Stomach (tissue), 4 donors: ENCODE results near the gene BMPR1B.

ENCODE experiments used
- CTCF ChIP-seq, 7 experiments: fragments of 450-650 bp in 4 of 7; fragments of 200-600 bp in 3 of 7; sonication (generic) in 3 of 7; IDR thresholded peaks; one replicate each; pipeline ENCODE4 v1.5.1; 2016 to 2019; ENCODE audit warnings: antibody characterized with exemption in 7 of 7, control low read depth in 2 of 7, mild to moderate bottlenecking in 1 of 7
- POLR2A ChIP-seq, 4 donors: fragments of 450-650 bp; IDR thresholded peaks; one replicate each; pipeline ENCODE4 v1.6.1; 2016; ENCODE audit warnings: antibody characterized with exemption in 4 of 4, control low read depth in 2 of 4, mild to moderate bottlenecking in 1 of 4, moderate library complexity in 1 of 4

DNA sequence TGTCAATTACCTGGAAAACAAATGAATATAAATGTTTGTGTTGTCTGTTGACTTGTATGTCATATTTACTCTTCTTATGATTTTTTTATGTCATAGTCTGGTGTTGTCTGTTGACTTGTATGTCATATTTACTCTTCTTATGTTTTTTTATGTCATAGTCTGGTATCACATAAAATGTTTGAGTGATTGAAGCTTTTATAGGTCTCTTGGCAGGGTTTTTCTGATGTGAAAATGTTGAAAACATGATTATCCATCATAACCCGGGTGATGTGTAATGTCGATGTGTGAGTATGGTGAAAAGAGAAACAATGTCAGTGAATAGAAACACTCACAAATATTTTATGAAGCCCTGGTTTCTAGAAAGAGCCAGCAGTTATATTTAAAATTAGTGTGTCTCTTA lies 335.7 kb downstream of the BMPR1B start:
- TF ChIP-seq POLR2A (IDR thresholded peaks at IDR 0.05): no peak
- TF ChIP-seq CTCF (IDR thresholded peaks at IDR 0.05): no peak
